Fibroblast of skin of abdomen (primary cell): ENCODE data around the gene C11orf58. TPM values are rescaled to one million over a fixed set of nuclear protein-coding genes. Genes with fewer than 3 reads are reported as not detected.

Source experiments
- DNase-seq: peaks from one replicate; pipeline ENCODE4 v3.0.0-alpha.2; 2013
- polyA plus RNA-seq, 2 experiments: library from polyadenylated mRNA; unstranded; fragments of 120-200 nt; gene quantifications; one replicate each; pipeline ENCODE4 v1.2.1, GENCODE V29; 2013; ENCODE audit not compliant: insufficient read length in 2 of 2

C11orf58 gene
- 275 TPM for polyA plus RNA-seq (2013, experiment 1 of 2; ENCODE audit: insufficient read length)
- polyA plus RNA-seq (2013, experiment 2 of 2; ENCODE audit: insufficient read length), result 261 TPM

DNA sequence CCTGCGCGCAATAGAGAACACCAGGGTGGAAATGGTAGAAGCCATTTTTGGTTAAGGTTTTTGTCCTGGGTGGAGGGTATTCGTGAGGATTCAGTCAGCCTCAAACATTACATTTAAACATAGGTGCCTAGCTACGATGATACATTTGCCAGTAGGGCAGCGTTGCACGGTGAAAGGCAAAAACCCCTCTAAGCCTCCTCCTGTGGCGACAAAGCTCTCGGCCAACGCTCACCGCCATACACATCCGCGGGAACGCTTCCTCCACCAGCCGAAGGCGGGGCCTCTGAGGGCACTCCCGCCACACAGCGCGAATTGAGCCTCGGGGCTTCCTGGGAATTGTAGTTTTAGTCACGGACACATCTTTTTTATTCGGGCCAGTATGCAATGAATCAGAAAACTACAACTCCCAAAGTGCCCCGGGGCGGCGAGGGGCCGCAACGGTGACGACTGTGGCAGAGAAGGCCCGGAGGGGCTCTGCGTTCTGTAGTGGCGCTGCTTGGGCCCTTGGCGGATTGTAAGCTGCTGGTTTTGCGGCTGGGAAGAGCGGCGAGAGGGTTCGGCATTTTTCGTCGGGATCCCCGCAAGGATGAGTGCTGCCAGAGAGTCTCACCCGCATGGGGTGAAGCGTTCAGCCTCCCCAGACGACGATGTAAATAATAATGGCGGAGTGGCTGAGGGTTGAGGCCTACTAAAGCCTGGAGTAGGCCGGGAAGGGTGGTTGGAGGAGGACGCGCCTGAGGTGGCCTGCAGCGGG is at the start of gene C11orf58:
Gene C11orf58 (plus strand): TSS at position 455 of the 754 bp plus-strand sequence. CDS start 132 bp downstream, at position 587.
- peak; percentile 96 for DNase-seq

DNA sequence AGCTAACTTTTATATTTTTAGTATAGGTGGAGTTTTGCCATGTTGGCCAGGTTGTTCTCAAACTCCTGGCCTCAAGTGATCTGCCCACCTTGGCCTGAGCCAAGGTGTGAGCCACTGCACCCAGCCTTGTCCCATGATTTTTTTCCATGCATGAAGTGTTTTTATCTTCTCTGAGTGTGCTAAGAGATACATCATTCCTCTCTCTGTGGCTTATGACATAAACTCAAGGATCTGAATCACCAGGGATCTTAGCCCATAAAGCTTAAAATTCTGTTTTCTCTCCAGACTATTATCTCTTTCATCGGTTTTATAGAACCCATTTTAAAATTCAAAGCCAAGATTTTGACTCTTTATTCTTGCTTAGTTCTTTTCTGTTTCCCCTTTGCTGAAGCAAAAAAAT is 48.4 kb upstream of the C11orf58 start:
- no peak for DNase-seq

DNA sequence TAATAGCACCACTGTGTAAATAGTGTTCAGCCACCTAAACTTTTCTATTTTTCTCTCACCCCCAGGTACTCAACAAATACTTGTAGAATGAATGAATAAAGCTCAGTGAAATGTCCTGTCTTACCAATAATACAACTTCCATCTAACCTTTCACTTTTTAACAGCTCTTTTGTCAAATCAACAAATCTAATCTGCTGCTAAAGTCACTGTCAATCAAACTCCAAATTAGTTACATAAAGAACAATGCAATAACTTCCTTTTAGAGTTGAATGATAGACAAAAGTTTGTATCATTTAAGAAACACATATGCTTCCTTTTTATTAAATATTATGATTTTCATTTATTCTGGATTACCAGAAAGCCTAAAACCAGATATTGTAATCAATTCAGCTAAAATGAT is 34.7 kb upstream of the C11orf58 start:
- no peak for DNase-seq

DNA sequence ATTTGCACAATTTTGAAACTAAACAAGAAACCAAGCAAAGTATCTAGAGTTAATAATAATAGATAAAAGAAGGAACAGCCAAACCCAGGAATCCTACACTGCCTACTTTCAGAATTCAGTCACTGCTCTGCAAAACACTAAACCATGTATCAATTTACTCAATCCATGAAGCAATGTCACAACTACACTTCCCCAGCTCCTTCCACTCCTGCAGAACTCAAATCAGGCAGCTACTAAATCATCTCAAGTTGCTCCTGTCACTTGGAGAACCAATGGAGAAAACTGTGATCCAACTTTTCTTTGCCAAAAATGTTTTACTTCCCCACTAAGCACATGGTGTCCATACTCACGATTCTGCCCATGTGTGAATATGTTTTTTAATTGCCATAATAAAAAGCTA is 24.9 kb upstream of the C11orf58 start:
- no peak for DNase-seq

DNA sequence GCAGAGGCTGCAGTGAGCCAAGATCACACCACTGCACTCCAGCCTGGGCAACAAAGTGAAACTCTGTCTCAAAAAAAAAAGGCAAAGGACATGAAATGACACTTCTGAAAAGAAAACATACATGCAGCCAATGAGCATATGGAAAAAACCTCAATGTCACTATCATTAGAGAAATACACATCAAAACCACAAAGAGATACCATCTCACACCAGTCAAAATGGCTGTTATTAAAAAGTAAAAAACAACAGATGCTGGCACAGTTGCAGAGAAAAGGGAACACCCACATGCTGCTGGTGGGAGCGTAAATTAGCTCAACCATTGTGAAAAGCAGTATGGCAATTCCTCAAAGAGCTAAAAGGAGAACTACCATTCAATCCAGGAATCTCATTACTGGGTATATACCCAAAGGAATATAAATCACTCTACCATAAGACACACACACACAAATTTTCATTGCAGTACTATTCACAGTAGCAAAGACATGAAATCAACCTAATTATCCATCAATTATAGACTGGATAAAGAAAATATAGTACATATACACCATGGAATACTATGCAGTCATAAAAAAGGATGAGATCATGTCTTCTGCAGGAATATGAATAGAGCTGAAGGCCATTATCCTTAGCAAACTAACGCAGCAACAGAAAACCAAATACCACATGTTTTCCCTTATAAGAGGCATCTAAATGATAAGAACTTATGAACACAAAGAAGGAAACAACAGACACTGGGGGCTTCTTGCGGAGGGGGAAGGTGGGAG is 15.7 kb upstream of the C11orf58 start:
- no peak for DNase-seq

DNA sequence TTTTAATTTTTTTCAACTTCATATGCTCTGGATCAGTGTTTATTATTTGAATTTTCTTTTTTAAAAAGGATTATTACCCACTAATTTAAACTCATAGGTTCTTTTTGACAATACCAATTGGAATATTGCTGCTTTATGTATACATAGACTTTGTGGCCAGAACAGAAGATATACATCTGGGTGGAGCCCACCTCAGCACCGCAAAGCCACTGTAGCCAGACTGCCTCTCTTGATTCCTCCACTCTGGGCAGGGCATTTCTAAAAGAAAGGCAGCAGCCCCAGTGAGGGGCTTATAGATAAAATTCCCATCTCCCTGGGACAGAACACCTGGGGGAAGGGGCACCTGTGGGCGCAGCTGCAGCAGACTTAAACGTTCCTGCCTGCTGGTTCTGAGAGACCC is 10.6 kb upstream of the C11orf58 start:
- no peak for DNase-seq

DNA sequence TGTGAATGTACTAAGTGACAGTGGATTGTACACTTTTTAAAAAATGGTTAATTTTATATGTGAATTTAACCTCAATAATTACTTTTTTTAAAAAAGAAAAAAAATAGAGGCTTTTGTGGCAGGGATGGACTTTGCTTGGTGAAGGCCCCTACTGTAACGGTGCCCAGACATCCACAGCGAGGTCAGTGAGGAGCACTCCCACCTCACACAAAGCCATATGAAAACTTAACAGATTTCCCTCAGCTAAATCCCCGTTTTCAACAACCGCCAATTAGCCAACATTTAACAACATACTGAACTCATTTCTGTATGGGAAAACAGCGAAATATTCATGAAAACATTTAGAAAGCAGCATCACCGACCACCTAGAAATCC is 642 bp upstream of the C11orf58 start:
- peak; percentile 18 for DNase-seq

DNA sequence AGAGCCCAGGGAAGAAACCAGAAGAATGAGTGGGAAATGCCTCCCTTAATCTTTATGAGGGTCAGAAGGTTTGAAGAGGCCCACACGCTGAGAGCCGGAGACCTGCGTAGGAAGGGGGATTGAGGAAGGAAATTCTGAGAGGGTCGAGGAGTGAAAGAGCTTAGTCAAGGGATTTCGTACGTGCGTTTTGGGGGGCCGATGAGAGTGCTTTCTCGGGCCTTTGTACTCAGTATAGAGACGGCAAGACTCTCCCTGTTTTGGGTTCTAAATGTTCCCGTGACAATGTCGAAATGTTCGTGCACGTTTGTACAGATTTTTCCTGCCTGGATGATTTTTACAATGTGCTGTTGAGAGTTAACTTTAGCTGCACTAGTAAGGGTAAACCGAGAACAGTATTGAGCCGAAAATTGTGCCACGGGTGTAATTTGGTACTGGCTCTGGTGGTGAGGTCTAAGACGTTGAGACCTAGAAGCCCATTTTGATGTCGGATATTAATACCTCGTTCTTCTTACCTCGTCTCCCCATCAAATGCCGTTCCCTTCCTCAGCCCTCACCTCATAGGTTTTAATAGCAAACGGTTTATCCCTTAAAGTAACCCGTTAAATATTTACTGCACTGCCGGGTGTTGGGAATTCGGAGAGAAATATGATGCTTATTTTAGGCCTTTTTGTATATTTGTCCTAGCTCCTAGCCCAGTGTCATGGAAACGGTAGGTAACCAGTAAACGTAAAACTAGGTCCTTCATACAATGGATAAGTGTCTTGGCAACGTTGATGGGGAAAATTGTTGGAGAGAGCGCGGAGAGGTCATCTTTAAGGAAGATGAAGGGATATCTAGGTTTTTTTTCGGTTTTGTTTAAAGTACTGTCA is 734 bp downstream of the C11orf58 start:
- no peak for DNase-seq

DNA sequence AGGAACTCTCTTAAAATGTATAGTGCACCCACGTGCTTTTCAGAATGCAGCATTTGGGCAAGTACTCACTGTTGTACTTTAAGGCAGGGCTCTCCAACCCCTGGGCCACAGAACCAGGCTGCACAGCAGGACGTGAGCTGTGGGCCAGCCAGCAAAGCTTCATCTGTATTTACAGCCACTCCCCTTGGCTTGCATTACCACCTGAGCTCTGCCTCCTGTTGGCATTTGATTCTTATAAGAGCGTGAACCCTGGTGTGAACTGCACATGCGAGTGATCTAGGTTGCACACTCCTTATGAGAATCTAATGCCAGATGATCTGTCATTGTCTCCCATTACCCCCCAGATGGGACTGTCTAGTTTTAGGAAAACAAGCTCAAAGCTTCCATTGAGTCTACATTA is 3.0 kb downstream of the C11orf58 start:
- no peak for DNase-seq

DNA sequence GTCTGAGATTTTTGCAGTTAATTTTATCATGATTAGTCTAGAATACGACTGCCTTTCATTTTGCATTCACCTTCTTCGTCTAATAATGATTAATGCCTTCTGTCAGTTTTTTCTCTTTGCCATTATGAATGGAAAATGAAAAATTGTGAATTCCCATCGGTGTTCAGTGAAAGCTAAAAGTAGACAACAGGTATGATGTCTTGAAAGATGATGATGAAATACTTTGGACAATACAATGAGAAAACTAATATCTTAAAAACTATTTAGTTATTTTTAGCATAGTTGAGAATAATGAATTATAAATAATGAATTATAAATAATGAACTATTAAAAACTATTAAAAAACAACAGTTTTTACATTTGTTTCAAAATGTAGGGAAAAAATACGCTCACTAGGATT is 5.0 kb downstream of the C11orf58 start:
- DNase-seq, result no peak

DNA sequence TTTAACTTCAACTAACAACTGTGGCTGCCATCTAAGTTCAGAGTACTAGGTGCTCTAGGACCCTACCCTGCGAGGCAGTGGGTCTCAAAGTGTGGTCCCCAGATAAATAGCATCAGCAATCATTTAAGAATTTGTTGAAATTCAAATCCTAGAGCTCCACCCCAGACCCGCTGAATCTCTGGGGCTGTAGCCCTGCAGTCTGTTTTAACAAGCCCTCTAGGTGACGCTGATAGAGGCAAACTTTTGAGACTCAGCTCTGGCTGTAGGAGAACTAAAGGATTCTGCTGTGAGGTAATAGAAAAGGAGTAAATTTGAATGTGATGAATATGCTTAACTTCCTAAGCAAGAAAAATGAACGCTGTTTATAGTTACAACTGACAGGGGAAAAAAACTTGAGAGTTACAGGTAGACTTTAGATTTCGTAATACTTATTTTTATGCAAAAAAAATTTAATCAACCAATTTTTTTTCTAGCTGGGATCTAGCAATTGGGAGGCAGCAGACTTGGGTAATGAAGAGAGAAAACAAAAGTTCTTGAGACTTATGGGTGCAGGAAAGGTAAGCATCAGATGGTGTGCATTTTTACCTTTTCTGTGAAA is 5.8 kb downstream of the C11orf58 start:
- DNase-seq, result no peak

DNA sequence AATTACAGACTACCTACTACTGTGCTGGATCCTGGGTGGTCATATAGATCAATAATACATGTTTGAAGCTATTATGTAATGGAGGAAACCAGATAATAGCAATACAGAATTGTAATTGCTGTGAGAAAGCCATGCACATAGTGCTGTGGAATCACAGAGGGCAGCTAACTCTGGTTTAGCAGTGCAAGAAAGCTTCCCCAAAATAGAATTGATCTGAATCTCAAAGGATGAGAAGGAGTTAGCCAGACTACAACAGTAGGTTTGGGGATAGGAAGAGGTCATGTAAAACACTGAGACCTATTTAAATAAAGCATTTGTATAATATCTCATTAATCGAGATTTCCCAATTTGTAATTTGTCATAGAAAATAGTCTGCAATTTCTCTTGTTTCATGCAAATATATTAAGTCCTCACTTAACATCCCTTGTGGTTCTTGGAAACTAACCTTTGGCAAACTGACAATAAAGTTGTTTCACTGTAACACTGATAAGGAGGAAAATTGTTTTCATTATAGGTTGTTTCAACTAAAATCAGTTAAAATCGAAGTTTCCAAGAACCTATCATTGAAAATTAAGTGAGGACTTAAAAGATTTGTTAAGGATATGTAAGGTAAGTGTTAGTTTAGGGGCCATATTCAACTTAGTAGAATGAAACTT is 7.6 kb downstream of the C11orf58 start:
- no peak for DNase-seq

DNA sequence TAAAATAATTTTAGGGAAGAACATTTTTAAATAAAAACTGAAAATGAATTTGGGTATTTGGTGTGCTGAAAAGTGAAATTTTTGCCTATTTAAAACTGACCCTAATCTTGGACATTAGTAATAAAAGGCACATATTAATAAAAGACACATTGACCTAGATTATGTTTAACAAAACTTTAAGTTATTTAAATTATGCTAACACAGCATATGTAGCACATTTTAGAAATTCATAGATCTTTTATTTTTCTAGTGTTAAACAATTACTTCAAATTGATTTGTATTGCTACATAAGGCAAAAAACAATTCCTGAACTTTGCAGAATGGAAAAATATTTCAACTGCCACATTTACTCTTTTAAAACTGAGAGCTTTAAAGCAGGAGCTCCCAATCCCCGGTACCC is 10.6 kb downstream of the C11orf58 start:
- no peak for DNase-seq

DNA sequence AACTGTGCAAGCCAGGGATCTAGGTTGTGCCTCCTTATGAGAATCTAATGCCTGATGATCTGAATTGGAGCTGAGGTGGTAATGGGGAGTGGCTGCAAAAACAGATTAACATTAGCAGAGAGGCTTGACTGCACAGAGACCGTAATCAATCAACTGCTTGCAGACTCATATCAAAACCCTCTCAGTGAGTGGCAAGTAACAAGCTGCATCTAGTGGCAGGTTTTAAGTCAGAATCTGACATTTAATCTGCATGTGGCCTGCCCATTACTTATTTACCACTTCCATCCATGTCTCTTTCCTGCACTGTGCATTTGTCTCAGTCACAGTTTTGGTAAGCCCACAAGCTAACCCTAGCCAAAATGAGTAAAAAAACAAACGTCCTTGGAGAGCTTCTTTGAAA is 11.2 kb downstream of the C11orf58 start:
- no peak for DNase-seq

DNA sequence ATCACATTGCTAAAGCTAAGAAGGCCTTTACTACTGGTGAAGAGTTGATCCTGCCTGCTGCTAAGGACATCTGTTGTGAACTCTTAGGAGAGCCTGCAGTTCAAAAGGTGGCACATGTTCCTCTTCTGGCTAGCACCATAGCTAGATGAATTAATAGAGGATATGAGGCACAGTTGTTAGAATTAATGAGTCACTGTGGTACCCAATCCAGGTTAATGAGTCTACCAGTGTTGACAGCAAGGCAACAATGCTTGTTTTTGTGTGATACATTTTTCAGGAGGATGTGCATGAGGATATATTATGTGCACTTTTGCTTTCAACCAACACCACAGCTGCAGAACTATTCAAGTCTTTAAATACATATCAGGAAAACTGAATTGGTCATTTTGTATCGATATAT is 12.0 kb downstream of the C11orf58 start:
- no peak for DNase-seq

DNA sequence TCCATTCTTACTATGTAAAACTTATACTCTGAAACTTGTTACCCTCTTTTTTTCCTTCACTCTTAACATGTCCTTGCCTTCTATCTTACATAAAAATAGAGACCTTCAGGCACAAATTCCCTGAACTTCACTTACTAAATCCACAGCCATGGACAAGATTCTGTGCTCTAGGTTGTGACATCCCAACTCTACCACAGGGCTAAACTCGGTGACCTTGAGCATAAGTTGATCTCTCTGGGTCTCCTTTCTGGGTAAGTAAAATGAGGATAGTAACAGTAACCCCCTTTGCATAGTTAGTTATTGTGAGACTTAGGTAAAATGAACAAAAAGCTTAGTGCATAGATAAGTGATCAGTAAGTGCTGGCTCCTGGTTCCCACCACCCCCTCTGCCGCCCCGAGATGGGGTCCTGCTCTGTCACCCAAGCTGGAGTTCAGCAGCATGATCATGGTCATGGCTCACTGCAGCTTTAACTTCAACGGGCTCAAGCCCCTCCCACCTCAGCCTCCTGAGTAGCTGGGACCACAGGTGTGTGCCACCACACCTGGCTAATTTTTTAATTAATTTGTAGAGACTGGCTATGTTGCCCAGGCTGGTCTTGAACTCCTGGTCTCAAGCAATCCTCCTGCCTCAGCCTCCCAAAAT is 20.1 kb downstream of the C11orf58 start:
- no peak for DNase-seq

DNA sequence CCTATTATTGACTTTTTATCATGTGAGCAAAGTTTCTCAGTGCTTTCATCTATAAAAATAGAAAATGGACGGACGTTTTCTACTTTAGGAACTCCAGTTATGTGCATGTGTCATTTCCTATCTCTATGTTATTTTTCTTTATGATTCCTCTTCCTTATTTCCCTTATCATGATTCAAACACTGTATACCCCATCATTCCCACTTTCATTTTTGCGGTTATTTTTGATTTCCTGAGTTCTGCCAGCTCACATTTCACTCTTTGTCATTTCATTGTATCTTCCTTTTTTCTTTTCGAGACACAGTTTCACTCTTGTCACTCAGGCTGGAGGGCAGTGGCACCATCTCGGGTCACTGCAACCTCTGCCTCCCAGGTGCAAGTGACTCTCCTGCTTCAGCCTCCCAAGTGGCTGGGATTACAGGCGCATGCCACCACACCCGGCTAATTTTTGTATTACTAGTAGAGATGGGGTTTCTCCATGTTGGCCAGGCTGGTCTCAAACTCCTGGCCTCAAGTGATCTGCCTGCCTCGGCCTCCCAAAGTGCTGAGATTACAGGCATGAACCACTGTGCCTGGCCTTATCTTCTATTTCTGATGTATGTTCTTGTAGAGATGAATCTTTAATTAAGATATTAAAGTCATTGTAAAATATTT is 21.5 kb downstream of the C11orf58 start:
- DNase-seq, result no peak

DNA sequence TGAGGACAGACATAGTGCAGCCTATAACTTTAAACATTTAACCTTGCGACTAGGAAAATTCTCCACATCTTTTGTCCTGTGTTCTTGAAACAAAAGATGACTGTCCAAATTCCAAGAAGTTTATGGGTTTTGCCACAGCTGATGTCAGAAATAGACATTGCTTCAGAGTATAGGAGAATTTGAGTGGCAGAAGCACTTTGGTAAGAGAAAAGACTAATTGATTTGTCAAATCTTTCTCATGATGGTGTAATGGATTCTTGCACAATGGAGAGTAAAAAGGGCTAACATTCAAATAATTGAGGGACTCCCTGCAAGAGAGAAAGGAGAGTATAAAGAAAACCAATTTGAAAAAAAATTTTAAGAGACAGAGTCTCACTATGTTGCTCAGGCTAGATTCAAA is 25.3 kb downstream of the C11orf58 start:
- peak; percentile 6 for DNase-seq

DNA sequence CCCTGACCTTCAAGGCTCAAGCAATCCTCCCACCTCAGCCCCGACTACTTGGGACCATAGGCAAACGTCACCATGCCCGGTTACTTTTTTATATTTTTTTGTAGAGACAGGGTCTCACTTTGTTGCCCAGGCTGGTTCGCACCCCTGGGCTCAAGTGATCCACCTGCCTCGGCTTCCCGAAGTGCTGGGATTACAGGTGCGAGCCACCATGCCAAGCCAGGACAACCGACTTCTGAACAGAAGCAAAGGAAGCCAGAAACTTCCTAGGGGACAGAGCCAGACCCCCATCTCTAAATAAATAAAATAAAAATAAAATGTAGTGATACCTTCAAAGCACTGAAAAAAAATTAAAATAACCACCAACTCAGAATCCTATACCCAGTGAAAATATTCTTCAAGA is 26.4 kb downstream of the C11orf58 start:
- DNase-seq, result no peak

DNA sequence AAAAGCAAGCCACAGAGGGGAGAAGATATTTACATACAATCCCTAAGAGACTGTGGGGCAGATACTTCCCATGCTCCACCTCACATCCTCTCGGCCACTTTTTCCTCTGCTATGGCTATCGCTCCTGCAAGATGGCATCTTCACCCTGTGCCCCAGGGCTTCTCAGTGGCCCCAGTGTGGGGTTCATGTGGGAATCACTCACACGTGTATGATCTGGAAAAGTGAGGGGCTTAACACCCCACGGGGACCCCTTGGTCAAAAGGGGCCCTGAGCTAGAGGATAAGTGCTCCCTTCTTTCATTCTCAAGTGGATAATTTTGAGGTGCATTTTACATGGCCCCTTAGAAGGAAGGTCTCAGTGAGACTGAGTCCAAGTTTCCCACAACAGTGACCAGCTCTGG is 28.7 kb downstream of the C11orf58 start:
- no peak for DNase-seq

DNA sequence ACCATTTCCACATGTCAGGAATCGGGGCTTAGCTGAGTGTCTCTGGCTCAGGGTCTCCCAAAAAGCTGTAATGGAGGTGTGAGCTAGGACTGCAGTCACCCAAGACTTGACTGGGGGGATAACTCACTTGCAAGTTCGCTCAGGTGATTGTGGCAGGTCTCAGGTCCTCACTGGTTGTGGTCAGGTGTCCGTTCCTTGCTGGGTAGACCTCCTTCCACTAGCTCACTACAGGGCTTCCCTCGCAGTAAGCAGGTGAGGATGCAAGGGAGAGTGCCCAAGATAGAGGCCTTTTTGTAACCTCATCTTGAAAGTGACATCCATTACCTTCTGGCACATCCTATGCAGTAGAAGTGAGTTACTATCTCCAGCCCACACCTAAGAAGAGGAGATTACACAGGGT is 29.5 kb downstream of the C11orf58 start:
- DNase-seq, result no peak
